WTC11 (cell line): ENCODE data around the gene FAR2. TPM values are rescaled to one million over a fixed set of nuclear protein-coding genes. Genes with fewer than 3 reads are reported as not detected.

Experiments
- ATAC-seq: fragments of 200-7000 bp; cut with Tn5 transposase; 2 replicates; pipeline ENCODE4 v1.10.0; 2021; ENCODE audit warnings: mild to moderate bottlenecking, moderate library complexity
- CTCF ChIA-PET: fragments of 300-600 bp; sonication (Branson Sonifier 250); formaldehyde crosslinking; loops from one replicate; lab custom pipeline; 2021; ENCODE audit warnings: antibody characterized with exemption; lab: Charles Lee
- POLR2A ChIA-PET: fragments of 350-600 bp; sonication (Branson Sonifier 250); formaldehyde crosslinking; loops from one replicate; lab custom pipeline; 2021; ENCODE audit warnings: antibody characterized with exemption; lab: Charles Lee
- DNase-seq: peaks from one replicate; pipeline ENCODE4 v3.0.0; 2021; ENCODE audit warnings: low spot score
- H3K27ac Mint-ChIP-seq: 2 replicates; pipeline ENCODE4 v1.8.0; 2021; ENCODE audit warnings: mixed read lengths
- H3K27me3 Mint-ChIP-seq: 2 replicates; pipeline ENCODE4 v1.8.0; 2021; ENCODE audit warnings: low read depth, mild to moderate bottlenecking, moderate library complexity, mixed read lengths
- H3K36me3 Mint-ChIP-seq: 2 replicates; pipeline ENCODE4 v1.8.0; 2021; ENCODE audit warnings: mixed read lengths
- H3K4me1 Mint-ChIP-seq: 2 replicates; pipeline ENCODE4 v1.8.0; 2022; ENCODE audit warnings: mixed read lengths
- H3K4me3 Mint-ChIP-seq: 2 replicates; pipeline ENCODE4 v1.8.0; 2021; ENCODE audit warnings: mild to moderate bottlenecking, moderate library complexity, mixed read lengths
- H3K9me3 Mint-ChIP-seq: 2 replicates; pipeline ENCODE4 v1.8.0; 2021; ENCODE audit warnings: mixed read lengths
- AR ChIP-seq: fragments of 250-450 bp; sonication (Bioruptor Pico); IDR thresholded peaks from 2 replicates; pipeline ENCODE4 v1.9.0; 2021; ENCODE audit warnings: mild to moderate bottlenecking
- ATF2 ChIP-seq: sonication (generic); formaldehyde crosslinking; IDR thresholded peaks from 2 replicates; pipeline ENCODE4 v1.8.1; 2022; ENCODE audit warnings: low read depth, missing genetic modification reagents, borderline replicate concordance
- CREM ChIP-seq: sonication (generic); formaldehyde crosslinking; IDR thresholded peaks from 2 replicates; pipeline ENCODE4 v1.8.1; 2022; ENCODE audit warnings: mild to moderate bottlenecking, missing genetic modification reagents, moderate library complexity
- CTCF ChIP-seq: fragments of 200-600 bp; IDR thresholded peaks from 2 replicates; pipeline ENCODE4 v1.8.0; 2022; ENCODE audit warnings: antibody characterized with exemption
- ETV6 ChIP-seq: sonication (generic); formaldehyde crosslinking; IDR thresholded peaks from 2 replicates; pipeline ENCODE4 v1.8.1; 2022; ENCODE audit warnings: mild to moderate bottlenecking, missing genetic modification reagents
- FOXP1 ChIP-seq: sonication (generic); formaldehyde crosslinking; IDR thresholded peaks from 2 replicates; pipeline ENCODE4 v1.8.0; 2022; ENCODE audit warnings: missing genetic modification reagents, mild to moderate bottlenecking, moderate library complexity, borderline replicate concordance
- FOXP4 ChIP-seq: sonication (generic); formaldehyde crosslinking; IDR thresholded peaks from 2 replicates; pipeline ENCODE4 v1.8.0; 2022; ENCODE audit warnings: mild to moderate bottlenecking, missing genetic modification reagents
- HMGA2 ChIP-seq: fragments of 250-450 bp; sonication (Bioruptor Pico); IDR thresholded peaks from 2 replicates; pipeline ENCODE4 v1.4.0; 2021; ENCODE audit warnings: mild to moderate bottlenecking, moderate library complexity
- NFE2L1 ChIP-seq: sonication (generic); formaldehyde crosslinking; IDR thresholded peaks from 2 replicates; pipeline ENCODE4 v1.8.1; 2023; ENCODE audit warnings: missing genetic modification reagents
- OVOL2 ChIP-seq: fragments of 250-450 bp; sonication (Bioruptor Pico); IDR thresholded peaks from 2 replicates; pipeline ENCODE4 v1.9.0; 2021; ENCODE audit warnings: mild to moderate bottlenecking, borderline replicate concordance
- SMAD3 ChIP-seq: sonication (generic); formaldehyde crosslinking; IDR thresholded peaks from 2 replicates; pipeline ENCODE4 v1.8.0; 2022; ENCODE audit warnings: missing genetic modification reagents, mild to moderate bottlenecking, borderline replicate concordance
- STAT6 ChIP-seq: sonication (generic); formaldehyde crosslinking; conservative IDR thresholded peaks from 2 replicates; pipeline ENCODE4 v1.8.1; 2023; ENCODE audit warnings: mild to moderate bottlenecking, low read depth, missing genetic modification reagents, moderate library complexity
- TEAD1 ChIP-seq: sonication (generic); formaldehyde crosslinking; IDR thresholded peaks from 2 replicates; pipeline ENCODE4 v1.8.0; 2022; ENCODE audit warnings: mild to moderate bottlenecking, missing genetic modification reagents
- ZBTB43 ChIP-seq: sonication (generic); formaldehyde crosslinking; IDR thresholded peaks from 2 replicates; pipeline ENCODE4 v1.8.1; 2023; ENCODE audit warnings: mild to moderate bottlenecking, missing genetic modification reagents
- ZNF138 ChIP-seq: sonication (generic); formaldehyde crosslinking; conservative IDR thresholded peaks from 2 replicates; pipeline ENCODE4 v1.8.1; 2022; ENCODE audit warnings: mild to moderate bottlenecking, moderate library complexity, missing genetic modification reagents
- ZNF425 ChIP-seq: fragments of 250-450 bp; sonication (Bioruptor Pico); conservative IDR thresholded peaks from 2 replicates; pipeline ENCODE4 v1.9.0; 2021; ENCODE audit warnings: mild to moderate bottlenecking
- ZNF532 ChIP-seq: fragments of 250-450 bp; sonication (Bioruptor Pico); IDR thresholded peaks from 2 replicates; pipeline ENCODE4 v1.9.0; 2021; ENCODE audit warnings: mild to moderate bottlenecking, borderline replicate concordance
- total RNA-seq: library from RNA; stranded (reverse); gene quantifications from 3 replicates; pipeline ENCODE4 v1.2.3, GENCODE V29; 2021

FAR2 gene
- total RNA-seq, 1 experiment from 2014 or later, result 20.0 TPM

- no peak overlapping the region for H3K27ac Mint-ChIP-seq
Measured at GRCh38 chr12:29382251-29382650, 233.2 kb downstream of the FAR2 start.

More at GRCh38 chr12:29382251-29382650, 233.2 kb downstream of the FAR2 start:
- H3K9me3 Mint-ChIP-seq, result peaks cover 9% of the 10 kb centered on the region
- ChIA-PET CTCF (no interaction called here), POLR2A (no interaction called here)
- TF ChIP-seq TEAD1 (CRISPR knock-in tag) (no peak), CREM (CRISPR knock-in tag) (no peak), ZBTB43 (CRISPR knock-in tag) (no peak), SMAD3 (CRISPR knock-in tag) (no peak), ZNF532 (CRISPR knock-in tag) (no peak), ETV6 (CRISPR knock-in tag) (no peak), ZNF138 (CRISPR knock-in tag) (no peak), FOXP4 (no peak), NFE2L1 (no peak), CTCF (no peak), ATF2 (CRISPR knock-in tag) (no peak), STAT6 (CRISPR knock-in tag) (no peak), HMGA2 (CRISPR knock-in tag) (no peak), OVOL2 (CRISPR knock-in tag) (no peak), AR (CRISPR knock-in tag) (no peak), FOXP1 (CRISPR knock-in tag) (no peak), ZNF425 (CRISPR knock-in tag) (no peak)
- H3K36me3 Mint-ChIP-seq, result no peaks in the 10 kb centered on the region
- H3K4me1 Mint-ChIP-seq, result peaks cover 12% of the 10 kb centered on the region
- DNase-seq (no peak), ATAC-seq (no peak)
- 0 out of 2 replicates have a peak, but pooled peaks cover 5% of the 10 kb centered on the region for H3K27me3 Mint-ChIP-seq
- peak overlapping the region; percentile 88 for H3K4me3 Mint-ChIP-seq
